Measurements from ENCODE around the gene NIP7.

- TF ChIP-seq CTCF (IDR thresholded peaks at IDR 0.05; ENCODE audit: low read depth, low read length, poor library complexity, severe bottlenecking): no peak
- TF ChIP-seq EZH2phosphoT487 (IDR thresholded peaks at IDR 0.05; ENCODE audit: borderline replicate concordance, low read length): no peak
Measured at GRCh38 chr16:69320740-69321073, 18.9 kb upstream of the NIP7 start.

All from DOHH2 (cell line).